NCI-H510A treated with DMSO at 0.1 percent for 48 hours (cell line): ENCODE results near the gene IL21R.
"Not testable (repeated sequence)": the region's sequence is repeated elsewhere in the genome, so short reads cannot be mapped to it uniquely, and the experiment has no call there.

Experiments
- DNase-seq: peaks from one replicate; lab custom pipeline; 2025; lab: John Stamatoyannopoulos, UW

IL21R gene

DNA sequence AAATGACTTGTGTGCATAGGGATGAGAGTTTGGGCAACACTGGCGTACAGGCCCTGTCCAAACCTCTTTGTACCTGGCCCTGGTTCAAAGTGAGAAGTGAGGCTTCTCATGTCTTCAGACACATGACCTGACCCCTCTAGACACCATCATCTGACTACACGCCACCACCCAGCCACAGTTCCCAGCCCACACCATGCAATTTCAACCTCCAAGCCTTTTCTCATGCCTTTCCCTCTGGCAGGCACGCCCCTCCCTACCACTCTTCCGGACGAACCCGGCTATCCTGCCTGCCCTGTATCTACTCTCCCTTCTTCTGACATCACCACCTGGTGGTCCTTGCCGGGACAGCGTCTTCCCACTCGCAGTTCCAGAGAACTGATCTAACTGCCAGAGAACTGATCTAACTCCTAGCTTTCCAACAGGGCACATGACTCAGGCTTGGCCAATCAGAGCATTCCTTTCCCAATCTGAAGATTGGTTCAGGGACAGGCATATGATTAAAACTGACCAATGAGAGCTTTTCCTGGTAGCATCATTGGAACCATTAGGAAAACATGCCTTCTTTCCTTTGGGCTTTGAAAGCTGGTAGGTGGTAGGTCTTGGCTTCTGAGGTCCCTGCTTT, 27.1 kb upstream of the IL21R start:
- peak; percentile 50 for DNase-seq

DNA sequence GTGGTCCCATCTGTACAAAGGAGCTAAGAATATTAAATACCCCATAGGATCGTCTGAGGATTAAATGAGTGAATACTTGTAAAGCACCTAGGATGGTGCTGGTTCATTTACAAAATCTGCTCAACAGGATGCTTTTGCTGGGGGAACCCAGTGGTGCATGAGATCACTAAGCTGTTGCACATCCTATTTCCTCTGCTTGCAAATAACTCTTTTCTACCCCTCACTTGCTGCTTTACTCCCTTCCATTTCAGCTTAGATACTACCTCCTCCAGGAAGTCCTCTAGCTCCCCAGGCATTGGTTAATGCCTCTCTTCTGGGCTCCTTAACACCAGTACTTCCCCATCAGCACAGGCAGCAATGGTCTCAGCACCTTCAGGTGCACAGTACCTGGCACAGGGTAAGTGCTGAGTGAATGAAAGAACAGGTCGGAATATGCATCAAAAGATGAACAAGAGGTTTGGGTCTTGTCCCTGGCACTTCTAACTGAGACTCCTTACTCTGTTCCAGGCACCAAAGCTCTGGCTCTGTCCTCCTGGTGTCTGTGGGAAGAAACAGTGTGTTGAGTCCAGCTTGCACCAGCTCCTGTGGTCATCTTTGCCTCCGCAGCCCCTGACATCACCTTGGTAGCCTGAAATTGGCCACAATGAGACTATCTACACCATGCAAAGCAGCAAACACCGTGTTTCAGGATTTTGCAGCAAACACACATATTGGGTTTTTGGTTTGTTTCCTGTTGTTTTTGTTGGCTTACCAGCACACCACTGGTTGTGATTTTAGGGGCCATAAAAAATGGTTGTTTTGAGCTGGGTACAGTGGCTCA, 24.1 kb upstream of the IL21R start:
- DNase-seq = no peak

DNA sequence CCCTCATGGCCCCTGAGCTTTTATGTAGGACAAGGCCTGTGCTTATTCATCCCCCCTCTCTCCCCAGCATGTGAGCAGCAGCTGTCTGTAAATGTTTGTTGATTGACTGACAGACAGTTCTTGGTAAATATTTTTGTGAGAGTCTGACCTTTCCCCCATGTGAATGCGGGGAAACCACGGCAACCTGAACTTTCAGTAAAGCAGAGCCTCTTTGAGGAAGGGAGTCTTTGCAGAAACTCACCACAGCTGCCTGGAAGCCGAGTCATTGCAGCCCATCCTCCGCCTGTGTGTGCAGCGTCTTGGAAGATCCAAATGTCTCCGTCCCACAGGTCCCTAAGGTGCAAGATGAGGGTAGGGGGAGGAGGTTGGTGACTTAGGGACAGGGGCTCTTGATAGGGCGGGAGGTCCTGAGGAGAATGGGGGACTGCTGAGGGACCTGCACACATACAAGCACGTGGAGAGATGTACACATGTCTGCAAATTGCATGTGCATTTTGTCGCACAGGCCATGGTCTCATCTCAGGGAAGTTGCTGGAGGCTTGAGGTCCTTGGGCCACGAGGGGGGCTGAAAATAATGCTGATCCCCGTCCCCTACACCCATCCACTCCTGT, 23.0 kb upstream of the IL21R start:
- no peak for DNase-seq

DNA sequence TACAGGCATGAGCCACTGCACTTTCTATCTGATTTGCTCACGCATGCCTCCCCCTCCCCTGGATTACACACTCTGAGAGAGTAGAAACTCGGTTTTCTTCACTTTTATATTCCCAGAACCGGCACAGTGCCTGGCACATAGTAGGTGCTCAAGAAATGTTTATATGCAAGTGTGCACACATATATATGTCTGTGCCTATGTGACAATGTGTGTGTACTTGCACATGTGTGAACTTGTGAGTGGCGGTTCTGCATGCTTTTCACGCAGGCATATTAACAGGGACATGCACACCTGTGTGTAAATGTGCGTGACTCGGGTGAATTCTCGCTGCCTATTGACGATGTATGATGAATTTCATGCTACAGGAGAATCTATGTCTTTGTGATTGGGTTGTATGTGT, 22.1 kb upstream of the IL21R start:
- no peak for DNase-seq

GRCh38 chr16:27381236-27381635, 20.7 kb upstream of the IL21R start:
- DNase-seq = no peak

- DNase-seq = peak; percentile 50
Measured at GRCh38 chr16:27381974-27382855, 19.8 kb upstream of the IL21R start.

DNA sequence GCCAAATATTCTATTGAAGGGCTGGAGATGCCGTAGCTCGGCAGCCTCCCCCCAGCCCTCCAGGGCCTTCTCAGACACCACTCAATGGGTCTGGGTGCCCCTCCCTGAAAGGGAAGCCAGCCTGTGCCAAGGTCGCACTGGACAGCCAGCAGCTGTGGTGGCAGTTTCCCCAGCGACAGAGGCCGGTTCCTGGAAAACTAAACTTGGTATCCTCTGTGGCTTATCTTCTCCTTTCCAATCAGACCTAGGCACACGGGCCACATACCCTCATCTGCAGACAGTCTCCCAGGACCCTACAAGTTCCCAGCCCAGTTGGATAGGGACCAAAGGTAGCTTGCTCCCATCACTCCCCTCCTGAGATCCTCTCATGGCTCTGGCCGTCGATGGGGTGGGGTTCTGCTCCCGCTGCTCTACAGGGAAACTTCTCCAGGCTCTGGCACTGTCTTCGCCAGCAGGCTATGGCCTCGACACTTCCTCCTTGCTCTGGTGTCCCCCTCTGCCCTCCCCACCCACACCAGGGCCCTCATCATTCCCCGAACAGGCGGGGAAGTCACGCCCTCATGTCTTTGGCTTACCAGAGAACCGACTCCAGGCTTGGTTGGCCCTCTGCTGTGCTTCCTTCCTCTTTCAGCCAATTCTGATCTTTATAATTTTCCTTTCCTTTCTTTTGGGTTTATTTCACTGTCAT, 18.3 kb upstream of the IL21R start:
- DNase-seq = no peak

- DNase-seq = no peak
Measured at GRCh38 chr16:27384425-27384824, 17.5 kb upstream of the IL21R start.

GRCh38 chr16:27385398-27385797, 16.6 kb upstream of the IL21R start:
- DNase-seq = no peak

DNA sequence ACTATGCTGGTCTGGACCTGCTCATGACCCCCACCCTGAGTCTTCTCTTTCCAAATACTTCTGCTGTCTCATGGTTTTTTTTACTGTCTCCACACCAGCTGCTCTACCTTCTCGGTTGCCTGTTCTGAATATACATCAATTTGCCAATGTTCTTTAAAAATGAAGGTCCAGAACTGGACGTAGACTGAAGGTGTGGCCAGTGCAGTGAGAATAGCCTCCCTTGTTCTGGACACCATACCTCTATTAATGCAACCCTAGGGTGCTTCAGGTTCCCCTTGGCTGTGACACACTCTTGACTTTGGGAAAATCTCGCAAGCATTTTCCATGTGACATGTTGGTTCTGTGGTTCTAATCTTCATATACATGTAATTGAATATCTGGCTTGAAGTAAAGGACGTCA, 15.3 kb upstream of the IL21R start:
- no peak for DNase-seq

DNA sequence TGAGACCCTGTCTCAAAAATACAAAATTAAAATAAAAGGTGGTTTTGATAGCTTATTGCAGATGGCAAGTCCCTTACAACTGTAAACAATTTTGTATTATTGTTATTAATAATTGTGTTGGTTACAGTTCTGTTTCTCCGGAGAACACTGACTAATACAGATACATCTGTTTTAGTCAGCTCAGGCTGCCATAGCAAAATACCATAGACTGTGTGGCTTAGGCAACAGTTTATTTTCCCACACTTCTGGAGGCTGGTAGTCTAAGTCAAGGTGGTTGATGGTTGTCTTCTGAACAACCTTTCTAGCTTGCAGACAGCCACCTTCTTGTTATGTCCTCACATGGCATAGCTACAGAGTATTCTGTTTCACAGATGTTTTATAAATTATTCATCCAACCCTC, 14.2 kb upstream of the IL21R start:
- DNase-seq = no peak

GRCh38 chr16:27389272-27389961, 12.6 kb upstream of the IL21R start:
- DNase-seq = no peak

DNA sequence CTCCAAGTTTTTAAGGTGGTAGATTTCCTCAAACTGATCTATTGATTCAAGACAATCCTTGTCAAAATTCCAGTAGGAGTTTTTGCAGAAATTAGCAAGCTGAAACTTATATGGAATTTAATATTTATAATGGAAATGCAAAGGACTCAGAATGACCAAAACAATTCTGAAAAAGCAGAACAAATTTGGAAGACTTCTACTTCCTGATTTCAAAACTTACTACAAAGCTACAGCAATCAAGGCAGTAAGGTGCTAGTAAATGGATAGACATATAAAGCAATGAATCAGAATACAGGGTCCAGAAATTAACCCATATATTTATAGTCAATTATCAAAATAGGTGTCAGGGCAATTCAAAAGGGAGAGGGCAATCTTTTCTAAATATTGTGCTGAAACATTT, 11.8 kb upstream of the IL21R start:
- no peak for DNase-seq

- DNase-seq = no peak
Measured at GRCh38 chr16:27392671-27393070, 9.3 kb upstream of the IL21R start.

DNA sequence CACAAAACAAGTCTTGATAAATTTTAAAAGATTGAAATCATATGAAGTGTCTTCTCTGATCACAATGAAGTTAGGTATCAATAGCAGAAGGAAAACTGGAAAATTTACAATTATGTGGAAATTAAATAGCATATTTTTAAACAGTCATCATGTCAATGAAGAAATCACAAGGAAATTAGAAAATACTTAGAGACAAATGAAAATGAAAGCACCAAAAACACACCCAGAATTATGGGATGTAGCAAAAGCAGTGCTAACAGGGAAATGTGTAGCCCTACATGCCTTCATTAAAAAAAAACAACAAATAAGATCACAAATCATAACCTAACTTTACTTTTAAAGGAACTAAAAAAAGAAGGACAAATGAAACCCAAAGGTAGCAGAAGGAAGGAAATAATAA, 7.5 kb upstream of the IL21R start:
- DNase-seq = no peak

GRCh38 chr16:27398341-27398893, 3.6 kb upstream of the IL21R start:
- DNase-seq = not testable (repeated sequence)

- no peak for DNase-seq
Measured at GRCh38 chr16:27398894-27399853, 2.8 kb upstream of the IL21R start.

- no peak for DNase-seq
Measured at GRCh38 chr16:27399969-27400368, 2.0 kb upstream of the IL21R start.

GRCh38 chr16:27400751-27401620, 988 bp upstream of the IL21R start:
- no peak for DNase-seq
